ENCODE measurements around the gene PDE8A. TPM values are rescaled to one million over a fixed set of nuclear protein-coding genes. Genes with fewer than 3 reads are reported as not detected.

PDE8A gene
- total RNA-seq, 1 experiment from 2014 or later = 27.4 TPM

- ChIA-PET CTCF (interaction anchor here (0.6 to 1.0 kb wide), 2 partner anchors 9 to 33 kb away, joined by 3 to 4 read pairs; no protein-coding TSS in a partner anchor), POLR2A (interaction anchor here (1.8 kb wide), 1 partner anchor 83 kb away, joined by 6 read pairs; no protein-coding TSS in a partner anchor)
- TF ChIP-seq CTCF (IDR thresholded peaks at IDR 0.05; ENCODE audit: unreplicated experiment) = no peak
- H3K4me1 Mint-ChIP-seq (ENCODE audit: insufficient read depth, unreplicated experiment) = peaks cover 7% of the 10 kb centered on the region
- H3K27me3 Mint-ChIP-seq (ENCODE audit: insufficient read depth, unreplicated experiment) = no peaks in the 10 kb centered on the region
- no peak for DNase-seq (ENCODE audit: unreplicated experiment)
- intact Hi-C loops (cut with micrococcal nuclease) = no loop called here
- no peak overlapping the region for H3K27ac Mint-ChIP-seq (ENCODE audit: low read depth, unreplicated experiment)
- no TSS peak for BruUV-seq (replicated peaks)
- peaks cover 6% of the 10 kb centered on the region for H3K36me3 Mint-ChIP-seq (ENCODE audit: insufficient read depth, unreplicated experiment)
- H3K9me3 Mint-ChIP-seq (ENCODE audit: unreplicated experiment) = peaks cover 22% of the 10 kb centered on the region
- H3K4me3 Mint-ChIP-seq (ENCODE audit: unreplicated experiment) = no peak overlapping the region
Observed at GRCh38 chr15:85063522-85064079, 81.9 kb downstream of the PDE8A start.

- Mint-ChIP-seq H3K36me3 (ENCODE audit: insufficient read depth, unreplicated experiment) (peaks cover 6% of the 10 kb centered on the region), H3K27ac (ENCODE audit: low read depth, unreplicated experiment) (no peak overlapping the region), H3K27me3 (ENCODE audit: insufficient read depth, unreplicated experiment) (no peaks in the 10 kb centered on the region), H3K9me3 (ENCODE audit: unreplicated experiment) (peaks cover 11% of the 10 kb centered on the region), H3K4me1 (ENCODE audit: insufficient read depth, unreplicated experiment) (peaks cover 7% of the 10 kb centered on the region), H3K4me3 (ENCODE audit: unreplicated experiment) (no peak overlapping the region)
- intact Hi-C loops (cut with micrococcal nuclease) = no loop called here
- DNase-seq (ENCODE audit: unreplicated experiment) = no peak
- ChIA-PET CTCF (interaction anchor here (0.6 to 0.9 kb wide), 2 partner anchors 10 to 49 kb away, joined by 3 to 4 read pairs; no protein-coding TSS in a partner anchor), POLR2A (interaction anchor here (1.8 kb wide), 1 partner anchor 84 kb away, joined by 6 read pairs; no protein-coding TSS in a partner anchor)
- no TSS peak for BruUV-seq (replicated peaks)
- no peak for TF ChIP-seq CTCF (IDR thresholded peaks at IDR 0.05; ENCODE audit: unreplicated experiment)
Observed at GRCh38 chr15:85064710-85065109, 83.1 kb downstream of the PDE8A start.

- Mint-ChIP-seq H3K9me3 (ENCODE audit: unreplicated experiment) (no peaks in the 10 kb centered on the region), H3K4me3 (ENCODE audit: unreplicated experiment) (no peak overlapping the region), H3K36me3 (ENCODE audit: insufficient read depth, unreplicated experiment) (peaks cover 23% of the 10 kb centered on the region), H3K27me3 (ENCODE audit: insufficient read depth, unreplicated experiment) (no peaks in the 10 kb centered on the region), H3K4me1 (ENCODE audit: insufficient read depth, unreplicated experiment) (peaks cover 7% of the 10 kb centered on the region), H3K27ac (ENCODE audit: low read depth, unreplicated experiment) (no peak overlapping the region)
- no TSS peak for BruUV-seq (replicated peaks)
- ChIA-PET POLR2A (no interaction called here), CTCF (interaction anchor here (0.6 kb wide), 1 partner anchor 10 kb away, joined by 3 read pairs; no protein-coding TSS in a partner anchor)
- TF ChIP-seq CTCF (IDR thresholded peaks at IDR 0.05; ENCODE audit: unreplicated experiment) = no peak
- DNase-seq (ENCODE audit: unreplicated experiment) = no peak
- intact Hi-C loops (cut with micrococcal nuclease) = no loop called here
Observed at GRCh38 chr15:85071061-85071460, 89.4 kb downstream of the PDE8A start.

- no peak overlapping the region for H3K27ac Mint-ChIP-seq (ENCODE audit: low read depth, unreplicated experiment)
- H3K4me1 Mint-ChIP-seq (ENCODE audit: insufficient read depth, unreplicated experiment) = peaks cover 7% of the 10 kb centered on the region
- TF ChIP-seq CTCF (IDR thresholded peaks at IDR 0.05; ENCODE audit: unreplicated experiment) = no peak
- BruUV-seq (replicated peaks) = no TSS peak
- DNase-seq (ENCODE audit: unreplicated experiment) = no peak
- no peaks in the 10 kb centered on the region for H3K9me3 Mint-ChIP-seq (ENCODE audit: unreplicated experiment)
- CTCF ChIA-PET = interaction anchor here (0.9 kb wide), 1 partner anchor 8 kb away, joined by 3 read pairs; no protein-coding TSS in a partner anchor
- H3K4me3 Mint-ChIP-seq (ENCODE audit: unreplicated experiment) = no peak overlapping the region
- no peaks in the 10 kb centered on the region for H3K27me3 Mint-ChIP-seq (ENCODE audit: insufficient read depth, unreplicated experiment)
- H3K36me3 Mint-ChIP-seq (ENCODE audit: insufficient read depth, unreplicated experiment) = peaks cover 23% of the 10 kb centered on the region
- intact Hi-C loops (cut with micrococcal nuclease) = no loop called here
- POLR2A ChIA-PET = no interaction called here
Observed at GRCh38 chr15:85071504-85071903, 89.8 kb downstream of the PDE8A start.
